HCT116 (cell line): ENCODE data around the gene RBM33. TPM values are rescaled to one million over a fixed set of nuclear protein-coding genes. Genes with fewer than 3 reads are reported as not detected.

Source experiments
- ATAC-seq: fragments of 200-7000 bp; cut with Tn5 transposase; 2 replicates; pipeline ENCODE4 v1.9.1; 2020; ENCODE audit warnings: mild to moderate bottlenecking, moderate library complexity
- BruUV-seq: library from RNA; stranded (reverse); fragments of 400-500 nt; replicated peaks from 2 replicates; lab custom pipeline; 2021; lab: Mats Ljungman, UMichigan
- CTCF ChIA-PET: fragments of 300-600 bp; sonication (Branson Sonifier 250); formaldehyde crosslinking; loops from one replicate; lab custom pipeline; 2021; ENCODE audit warnings: antibody characterized with exemption; lab: Charles Lee
- POLR2A ChIA-PET: fragments of 300-600, 350-600 bp; sonication (Branson Sonifier 250); formaldehyde crosslinking; loops from one replicate; lab custom pipeline; 2021; ENCODE audit warnings: antibody characterized with exemption; lab: Charles Lee
- RAD21 ChIA-PET, 2 experiments: fragments of 300-600 bp; sonication (Branson Sonifier 250); formaldehyde crosslinking; loops; one replicate each; lab custom pipeline; 2023; ENCODE audit warnings: low total read pairs in 2 of 2; ENCODE audit not compliant: uncharacterized antibody in 2 of 2, unreplicated experiment in 2 of 2, low non-redundant PET in 1 of 2; lab: Charles Lee
- DNase-seq: peaks from one replicate; pipeline ENCODE4 v3.0.0-alpha.2; 2010; ENCODE audit warnings: low read depth, low spot score
- H2AFZ ChIP-seq: fragments of 200-600 bp; shearing (Covaris generic), sonication (generic); 2 replicates; pipeline ENCODE4 v1.6.1; 2017; ENCODE audit warnings: low read depth, mixed run types, mixed read lengths, antibody characterized with exemption, low read length; ENCODE audit not compliant: poor library complexity, severe bottlenecking
- H3K27ac ChIP-seq: 2 replicates; pipeline ENCODE4 v1.5.1; 2012; ENCODE audit warnings: low read depth, low read length
- H3K27me3 ChIP-seq: fragments of 200-600 bp; sonication (generic); 2 replicates; pipeline ENCODE4 v1.6.1; 2016; ENCODE audit warnings: mixed run types, low read length, mixed read lengths; ENCODE audit not compliant: insufficient read depth
- H3K36me3 ChIP-seq, 2 experiments: fragments of 200-500 bp in 1 of 2; fragments of 200-600 bp in 1 of 2; sonication (Bioruptor generic) in 1 of 2; sonication (generic) in 1 of 2; 2 replicates each; pipeline versions ENCODE4 v1.5.1 to v1.6.1; 2014 to 2016; ENCODE audit warnings: low read length in 2 of 2, inconsistent platforms in 1 of 2, mixed read lengths in 1 of 2, mixed run types in 1 of 2; ENCODE audit not compliant: insufficient read depth in 2 of 2, control insufficient read depth in 1 of 2
- H3K4me1 ChIP-seq, 2 experiments: fragments of 200-600 bp in 1 of 2; sonication (generic) in 1 of 2; 2 replicates each; pipeline versions ENCODE4 v1.5.1 to v1.6.1; 2012 to 2017; ENCODE audit warnings: low read length in 2 of 2, inconsistent platforms in 1 of 2, mild to moderate bottlenecking in 1 of 2, mixed read lengths in 1 of 2, mixed run types in 1 of 2, moderate library complexity in 1 of 2; ENCODE audit not compliant: insufficient read depth in 2 of 2, control insufficient read depth in 1 of 2
- H3K4me2 ChIP-seq: fragments of 200-600 bp; sonication (generic); 2 replicates; pipeline ENCODE4 v1.6.1; 2017; ENCODE audit warnings: mixed run types, low read length, mixed read lengths
- H3K4me3 ChIP-seq, 2 experiments: fragments of 200-600 bp in 1 of 2; sonication (generic) in 1 of 2; replicated peaks in 1 of 2; 2 replicates each; pipeline ENCODE4 v1.5.1; 2011 to 2016; ENCODE audit warnings: low read length in 2 of 2, control low read depth in 1 of 2, low read depth in 1 of 2, mild to moderate bottlenecking in 1 of 2, mixed read lengths in 1 of 2, mixed run types in 1 of 2
- H3K79me2 ChIP-seq: fragments of 200-600 bp; sonication (generic); 2 replicates; pipeline ENCODE4 v1.6.1; 2017; ENCODE audit warnings: mild to moderate bottlenecking, mixed run types, low read length, moderate library complexity, mixed read lengths; ENCODE audit not compliant: insufficient read depth
- H3K9ac ChIP-seq: fragments of 200-600 bp; sonication (generic); 2 replicates; pipeline ENCODE4 v1.6.1; 2016; ENCODE audit warnings: low read length, mixed read lengths
- H3K9me2 ChIP-seq: fragments of 200-600 bp; sonication (generic), shearing (Covaris generic); 2 replicates; pipeline ENCODE4 v1.6.1; 2017; ENCODE audit warnings: mixed run types, mild to moderate bottlenecking, moderate library complexity; ENCODE audit not compliant: insufficient read depth
- H3K9me3 ChIP-seq, 2 experiments: fragments of 200-500 bp in 1 of 2; fragments of 200-600 bp in 1 of 2; sonication (Bioruptor generic) in 1 of 2; sonication (generic) in 1 of 2; 2 replicates each; pipeline ENCODE4 v1.6.1; 2014 to 2017; ENCODE audit warnings: low read length in 2 of 2, mixed read lengths in 2 of 2, inconsistent platforms in 1 of 2, low read depth in 1 of 2, mild to moderate bottlenecking in 1 of 2, mixed run types in 1 of 2, moderate library complexity in 1 of 2; ENCODE audit not compliant: control insufficient read depth in 1 of 2, insufficient read depth in 1 of 2
- H4K20me1 ChIP-seq: fragments of 200-600 bp; sonication (generic), shearing (Covaris generic); 2 replicates; pipeline ENCODE4 v1.6.1; 2017; ENCODE audit warnings: mixed run types, mild to moderate bottlenecking, moderate library complexity; ENCODE audit not compliant: insufficient read depth
- CBX3 ChIP-seq: IDR thresholded peaks from 2 replicates; pipeline ENCODE4 v1.6.1; 2012; ENCODE audit warnings: low read depth
- CEBPB ChIP-seq: IDR thresholded peaks from 2 replicates; pipeline ENCODE4 v1.6.1; 2012; ENCODE audit warnings: low read depth
- EGR1 ChIP-seq: IDR thresholded peaks from 2 replicates; pipeline ENCODE4 v1.6.1; 2012; ENCODE audit warnings: low read depth
- ELF1 ChIP-seq: IDR thresholded peaks from 2 replicates; pipeline ENCODE4 v1.6.1; 2012; ENCODE audit warnings: low read depth, borderline replicate concordance
- EZH2 ChIP-seq: fragments of 200-600 bp; sonication (generic); IDR thresholded peaks from 2 replicates; pipeline ENCODE4 v1.6.1; 2017; ENCODE audit warnings: antibody characterized with exemption, mixed run types
- EZH2phosphoT487 ChIP-seq: fragments of 200-600 bp; IDR thresholded peaks from 2 replicates; pipeline ENCODE4 v1.6.1; 2018; ENCODE audit warnings: antibody characterized with exemption, borderline replicate concordance
- FOSL1 ChIP-seq: IDR thresholded peaks from 2 replicates; pipeline ENCODE4 v1.6.1; 2012; ENCODE audit warnings: low read depth
- JUND ChIP-seq: IDR thresholded peaks from 2 replicates; pipeline ENCODE4 v1.6.1; 2012
- POLR2A ChIP-seq: IDR thresholded peaks from 2 replicates; pipeline ENCODE4 v1.7.0; 2011; ENCODE audit warnings: borderline replicate concordance; ENCODE audit not compliant: insufficient read depth, insufficient read length; ENCODE audit errors: extremely low read depth
- POLR2AphosphoS5 ChIP-seq: IDR thresholded peaks from 2 replicates; pipeline ENCODE4 v1.6.1; 2011; ENCODE audit warnings: mild to moderate bottlenecking, low read depth, low read length, moderate library complexity
- RAD21 ChIP-seq: IDR thresholded peaks from 2 replicates; pipeline ENCODE4 v1.6.1; 2012; ENCODE audit warnings: low read depth, mild to moderate bottlenecking
- SIN3A ChIP-seq: IDR thresholded peaks from 2 replicates; pipeline ENCODE4 v1.6.1; 2012; ENCODE audit warnings: low read depth
- SRF ChIP-seq: IDR thresholded peaks from 2 replicates; pipeline ENCODE4 v1.6.1; 2012; ENCODE audit warnings: low read depth
- ZNF274 ChIP-seq: fragments of 200-500 bp; sonication (Bioruptor generic); IDR thresholded peaks from 2 replicates; pipeline ENCODE4 v1.6.1; 2014; ENCODE audit warnings: mild to moderate bottlenecking, low read depth, low read length, inconsistent platforms
- intact Hi-C: fragments of 100-400 bp; cut with micrococcal nuclease; formaldehyde crosslinking; loops from 2 replicates; pipeline ENCODE4 v1.10.0; 2022
- total RNA-seq: library from RNA; stranded (reverse); gene quantifications from one replicate; pipeline ENCODE4 v1.2.1, GENCODE V29; 2021; ENCODE audit not compliant: unreplicated experiment
- TF ChIP-seq, protein P1 (sequence below): IDR thresholded peaks from 2 replicates; pipeline ENCODE4 v1.6.1; 2012
- TF ChIP-seq, protein P2 (sequence below): IDR thresholded peaks from 2 replicates; pipeline ENCODE4 v1.6.1; 2011; ENCODE audit warnings: mild to moderate bottlenecking, low read length, moderate library complexity; ENCODE audit not compliant: insufficient replicate concordance; ENCODE audit errors: extremely low read depth
- TF ChIP-seq, protein P3 (sequence below), 3 experiments: fragments of 200-600 bp in 1 of 3; sonication (generic) in 1 of 3; IDR thresholded peaks in 2 of 3; conservative IDR thresholded peaks in 1 of 3; 2 replicates each; pipeline ENCODE4 v1.5.1; 2012 to 2017; ENCODE audit warnings: low read depth in 2 of 3, low read length in 2 of 3, antibody characterized with exemption in 1 of 3, borderline replicate concordance in 1 of 3, control low read depth in 1 of 3, mild to moderate bottlenecking in 1 of 3, mixed read lengths in 1 of 3, mixed run types in 1 of 3, moderate library complexity in 1 of 3; ENCODE audit not compliant: insufficient read depth in 1 of 3
- TF ChIP-seq, protein P4 (sequence below): IDR thresholded peaks from 2 replicates; pipeline ENCODE4 v1.6.1; 2012

The RBM33 gene
- total RNA-seq, 1 experiment from 2014 or later = 64.3 TPM

DNA sequence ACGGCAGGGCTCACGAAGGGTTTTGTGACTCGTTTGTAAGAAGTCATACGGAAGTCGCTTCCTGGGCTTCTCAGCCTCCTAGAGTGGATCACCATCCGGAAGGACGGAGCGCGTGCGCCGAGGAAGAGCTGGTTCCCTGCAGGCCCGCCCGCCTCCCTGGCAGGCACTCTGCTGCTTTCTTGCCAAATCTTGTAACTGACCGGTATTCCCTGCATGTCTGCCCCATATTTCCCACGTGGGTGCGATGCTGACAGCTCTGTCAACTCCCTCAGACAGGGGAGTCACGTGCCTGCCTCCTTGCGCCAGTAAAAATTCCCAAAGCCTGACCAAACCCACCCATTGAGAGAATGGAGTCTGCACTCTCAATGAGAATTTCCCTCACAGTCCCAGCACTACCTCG lies 155.1 kb downstream of the RBM33 start:
- ATAC-seq (no peak), DNase-seq (no peak)
- H3K27me3 ChIP-seq = no peaks in the 10 kb centered on the region
- no peaks in the 10 kb centered on the region for H3K9me3 ChIP-seq
- TF ChIP-seq FOSL1 = no peak
- TF ChIP-seq RAD21 = no peak
- no peak for TF ChIP-seq SIN3A
- TF ChIP-seq ELF1 = no peak
- TF ChIP-seq, protein P1, sequence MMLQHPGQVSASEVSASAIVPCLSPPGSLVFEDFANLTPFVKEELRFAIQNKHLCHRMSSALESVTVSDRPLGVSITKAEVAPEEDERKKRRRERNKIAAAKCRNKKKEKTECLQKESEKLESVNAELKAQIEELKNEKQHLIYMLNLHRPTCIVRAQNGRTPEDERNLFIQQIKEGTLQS = no peak
- no peak for TF ChIP-seq SRF
- no peak for TF ChIP-seq ZNF274
- TF ChIP-seq JUND = no peak
- no peak overlapping the region for H3K4me3 ChIP-seq
- no peak overlapping the region for H3K4me2 ChIP-seq
- no peaks in the 10 kb centered on the region for H3K79me2 ChIP-seq
- H3K36me3 ChIP-seq = no peaks in the 10 kb centered on the region
- no peak overlapping the region for H2AFZ ChIP-seq
- no peaks in the 10 kb centered on the region for H3K9me2 ChIP-seq
- intact Hi-C loops = loop anchor here (5.0 to 10.0 kb wide), 3 partner anchors 673 to 1475 kb away; partner anchors contain the start of gene NOM1
- H3K27ac ChIP-seq = no peak overlapping the region
- H4K20me1 ChIP-seq = no peaks in the 10 kb centered on the region
- H3K9ac ChIP-seq = no peak overlapping the region
- BruUV-seq = no TSS peak
- H3K4me1 ChIP-seq = peaks cover 1 to 11% of the 10 kb centered on the region in 2 experiments; a peak in 3 of 4 replicates
- POLR2A ChIA-PET = no interaction called here
- RAD21 ChIA-PET = no interaction called here
- CTCF ChIA-PET = no interaction called here

DNA sequence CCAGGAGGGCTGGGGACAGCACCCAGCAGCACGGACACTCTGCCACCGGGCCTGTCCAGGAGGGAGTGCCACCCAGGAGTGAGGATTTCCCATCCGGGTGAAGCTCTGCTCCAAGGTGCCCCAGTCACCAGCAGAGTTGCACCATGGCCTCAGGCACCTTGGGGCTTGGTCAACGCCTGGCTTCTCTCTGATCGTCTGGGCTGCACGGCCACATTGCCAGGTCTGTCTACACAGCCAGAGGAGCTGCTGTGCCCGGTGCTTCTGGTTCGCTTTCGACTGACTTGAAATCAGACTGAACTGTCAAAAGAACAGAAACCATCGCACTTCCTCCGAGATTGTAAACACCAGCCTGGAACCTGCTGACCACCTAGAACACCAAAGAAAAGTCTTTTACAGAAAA lies 155.8 kb downstream of the RBM33 start:
- Histone ChIP-seq H3K9me2 (no peaks in the 10 kb centered on the region), H3K4me3 (no peak overlapping the region), H3K9ac (no peak overlapping the region), H3K79me2 (no peaks in the 10 kb centered on the region), H2AFZ (no peak overlapping the region), H3K4me1 (peaks cover 5 to 19% of the 10 kb centered on the region in 2 experiments; a peak in 3 of 4 replicates), H4K20me1 (no peaks in the 10 kb centered on the region), H3K4me2 (no peak overlapping the region), H3K36me3 (no peaks in the 10 kb centered on the region), H3K27me3 (no peaks in the 10 kb centered on the region), H3K27ac (no peak overlapping the region), H3K9me3 (no peaks in the 10 kb centered on the region)
- DNase-seq (no peak), ATAC-seq (no peak)
- ChIA-PET POLR2A (no interaction called here), RAD21 (no interaction called here), CTCF (no interaction called here)
- intact Hi-C loops = no loop called here
- BruUV-seq = no TSS peak
- TF ChIP-seq RAD21 = no peak
- TF ChIP-seq, protein P2, sequence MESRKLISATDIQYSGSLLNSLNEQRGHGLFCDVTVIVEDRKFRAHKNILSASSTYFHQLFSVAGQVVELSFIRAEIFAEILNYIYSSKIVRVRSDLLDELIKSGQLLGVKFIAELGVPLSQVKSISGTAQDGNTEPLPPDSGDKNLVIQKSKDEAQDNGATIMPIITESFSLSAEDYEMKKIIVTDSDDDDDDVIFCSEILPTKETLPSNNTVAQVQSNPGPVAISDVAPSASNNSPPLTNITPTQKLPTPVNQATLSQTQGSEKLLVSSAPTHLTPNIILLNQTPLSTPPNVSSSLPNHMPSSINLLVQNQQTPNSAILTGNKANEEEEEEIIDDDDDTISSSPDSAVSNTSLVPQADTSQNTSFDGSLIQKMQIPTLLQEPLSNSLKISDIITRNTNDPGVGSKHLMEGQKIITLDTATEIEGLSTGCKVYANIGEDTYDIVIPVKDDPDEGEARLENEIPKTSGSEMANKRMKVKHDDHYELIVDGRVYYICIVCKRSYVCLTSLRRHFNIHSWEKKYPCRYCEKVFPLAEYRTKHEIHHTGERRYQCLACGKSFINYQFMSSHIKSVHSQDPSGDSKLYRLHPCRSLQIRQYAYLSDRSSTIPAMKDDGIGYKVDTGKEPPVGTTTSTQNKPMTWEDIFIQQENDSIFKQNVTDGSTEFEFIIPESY = no peak
- TF ChIP-seq, protein P1 = no peak
- TF ChIP-seq SRF = no peak
- TF ChIP-seq, protein P3, sequence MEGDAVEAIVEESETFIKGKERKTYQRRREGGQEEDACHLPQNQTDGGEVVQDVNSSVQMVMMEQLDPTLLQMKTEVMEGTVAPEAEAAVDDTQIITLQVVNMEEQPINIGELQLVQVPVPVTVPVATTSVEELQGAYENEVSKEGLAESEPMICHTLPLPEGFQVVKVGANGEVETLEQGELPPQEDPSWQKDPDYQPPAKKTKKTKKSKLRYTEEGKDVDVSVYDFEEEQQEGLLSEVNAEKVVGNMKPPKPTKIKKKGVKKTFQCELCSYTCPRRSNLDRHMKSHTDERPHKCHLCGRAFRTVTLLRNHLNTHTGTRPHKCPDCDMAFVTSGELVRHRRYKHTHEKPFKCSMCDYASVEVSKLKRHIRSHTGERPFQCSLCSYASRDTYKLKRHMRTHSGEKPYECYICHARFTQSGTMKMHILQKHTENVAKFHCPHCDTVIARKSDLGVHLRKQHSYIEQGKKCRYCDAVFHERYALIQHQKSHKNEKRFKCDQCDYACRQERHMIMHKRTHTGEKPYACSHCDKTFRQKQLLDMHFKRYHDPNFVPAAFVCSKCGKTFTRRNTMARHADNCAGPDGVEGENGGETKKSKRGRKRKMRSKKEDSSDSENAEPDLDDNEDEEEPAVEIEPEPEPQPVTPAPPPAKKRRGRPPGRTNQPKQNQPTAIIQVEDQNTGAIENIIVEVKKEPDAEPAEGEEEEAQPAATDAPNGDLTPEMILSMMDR (IDR thresholded peaks at IDR 0.05 in 2 of 3, conservative IDR thresholded peaks at IDR 0.05 in 1 of 3; ENCODE audit: borderline replicate concordance in 1 of 3, insufficient read depth in 1 of 3, low read depth in 2 of 3, low read length in 2 of 3) = no peak
- TF ChIP-seq, protein P4, sequence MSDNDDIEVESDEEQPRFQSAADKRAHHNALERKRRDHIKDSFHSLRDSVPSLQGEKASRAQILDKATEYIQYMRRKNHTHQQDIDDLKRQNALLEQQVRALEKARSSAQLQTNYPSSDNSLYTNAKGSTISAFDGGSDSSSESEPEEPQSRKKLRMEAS = no peak
- TF ChIP-seq CBX3 = no peak
- TF ChIP-seq SIN3A = no peak
- TF ChIP-seq POLR2A = no peak
- no peak for TF ChIP-seq EGR1
- no peak for TF ChIP-seq FOSL1
- no peak for TF ChIP-seq CEBPB
- no peak for TF ChIP-seq EZH2phosphoT487
- TF ChIP-seq EZH2 = no peak
- TF ChIP-seq POLR2AphosphoS5 = no peak
